HUDEP-2 (cell line): ENCODE data around the gene TGM2.
"Not testable (repeated sequence)": the region's sequence is repeated elsewhere in the genome, so short reads cannot be mapped to it uniquely, and the experiment has no call there.

ENCODE experiments used
- DNase-seq, 76 experiments: peaks; one replicate each; lab custom pipeline; 2025; ENCODE audit not compliant: unreplicated experiment in 76 of 76; lab: John Stamatoyannopoulos, UW

Gene TGM2

GRCh38 chr20:38106461-38106860 is 58.6 kb downstream of the TGM2 start:
- no peak for DNase-seq

DNA sequence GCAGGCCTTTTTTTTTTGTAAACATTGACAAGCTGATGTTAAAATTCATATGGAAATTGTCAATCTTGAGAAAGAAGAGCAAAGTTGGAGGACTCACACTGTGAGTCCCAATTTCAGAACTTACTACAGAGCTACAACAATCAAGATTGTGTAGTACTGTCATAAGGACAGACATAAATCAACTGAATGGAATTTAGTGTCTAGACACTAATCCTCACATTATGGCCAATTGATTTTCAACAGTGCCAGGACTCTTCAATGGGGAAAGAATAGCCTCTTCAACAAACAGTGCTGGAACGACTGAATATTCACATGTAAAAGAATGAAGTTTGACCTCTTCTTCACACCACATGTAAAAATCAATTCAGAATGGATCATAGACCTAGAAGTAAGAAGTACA is 60.8 kb downstream of the TGM2 start:
- DNase-seq: no peak

- not testable (repeated sequence) for DNase-seq
These were observed 62.9 kb downstream of the TGM2 start for GRCh38 chr20:38102206-38102605.

DNA sequence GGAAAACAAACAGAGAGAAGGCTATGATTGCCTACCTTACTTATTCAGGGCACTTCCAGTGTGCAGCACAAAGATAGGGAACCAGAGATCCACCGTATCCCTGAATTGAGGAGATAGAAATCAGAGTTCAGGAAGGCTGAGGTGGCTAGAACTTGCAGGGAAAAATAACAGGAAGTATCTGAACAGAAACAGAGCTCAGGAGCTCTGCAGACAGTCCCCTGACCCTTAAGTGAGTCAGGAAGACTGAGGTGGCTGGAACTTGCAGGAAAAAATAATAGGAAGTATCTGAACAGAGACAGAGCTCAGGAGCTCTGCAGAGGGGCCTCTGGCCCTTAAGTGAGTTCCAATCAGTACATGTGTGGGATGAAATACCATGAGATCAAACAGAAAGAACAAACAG is 66.1 kb downstream of the TGM2 start:
- no peak for DNase-seq

DNA sequence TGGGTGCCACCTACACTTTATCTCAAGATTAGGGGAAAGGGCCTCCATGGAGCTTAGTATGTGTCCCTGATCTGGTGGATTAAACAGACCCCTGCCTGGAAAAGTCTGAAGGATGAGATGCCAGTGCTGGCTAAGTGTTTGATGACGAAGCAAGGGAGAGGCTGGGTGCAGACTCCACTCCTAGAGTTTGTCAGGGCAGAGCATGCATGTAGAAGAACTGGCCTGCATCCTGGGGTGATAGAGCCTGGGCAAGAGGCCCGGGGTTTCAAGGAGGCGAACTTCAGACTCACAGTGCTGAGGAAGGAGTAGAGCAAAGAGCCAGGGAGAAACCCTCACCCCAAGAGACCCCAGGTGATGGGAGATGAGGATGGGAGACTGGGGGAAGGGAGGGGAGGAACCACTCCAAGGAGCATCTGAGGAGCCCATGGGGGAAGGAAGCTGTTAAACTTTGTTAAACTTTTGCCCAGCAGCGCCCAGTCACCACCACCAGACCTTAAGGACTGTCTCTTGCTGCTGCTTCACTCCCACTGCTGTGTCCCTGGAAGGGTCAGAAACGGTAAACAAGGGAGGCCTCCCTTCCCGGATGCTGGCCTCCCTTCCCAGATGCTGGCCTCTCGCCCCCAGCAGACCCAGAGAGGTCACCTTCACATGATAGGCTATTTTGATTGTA is 69.9 kb downstream of the TGM2 start:
- DNase-seq: no peak

- peak in 18 of 76 experiments; percentile 6 to 49 (median 24) for DNase-seq
These were observed 70.6 kb downstream of the TGM2 start for GRCh38 chr20:38094373-38094891.

- no peak for DNase-seq
These were observed 71.4 kb downstream of the TGM2 start for GRCh38 chr20:38093641-38094077.

GRCh38 chr20:38092915-38093314 is 72.2 kb downstream of the TGM2 start:
- DNase-seq: peak in 18 of 76 experiments; percentile 6 to 60 (median 24)

- DNase-seq: no peak
These were observed 72.7 kb downstream of the TGM2 start for GRCh38 chr20:38092260-38092857.

GRCh38 chr20:38091441-38092216 is 73.4 kb downstream of the TGM2 start:
- DNase-seq: no peak

DNA sequence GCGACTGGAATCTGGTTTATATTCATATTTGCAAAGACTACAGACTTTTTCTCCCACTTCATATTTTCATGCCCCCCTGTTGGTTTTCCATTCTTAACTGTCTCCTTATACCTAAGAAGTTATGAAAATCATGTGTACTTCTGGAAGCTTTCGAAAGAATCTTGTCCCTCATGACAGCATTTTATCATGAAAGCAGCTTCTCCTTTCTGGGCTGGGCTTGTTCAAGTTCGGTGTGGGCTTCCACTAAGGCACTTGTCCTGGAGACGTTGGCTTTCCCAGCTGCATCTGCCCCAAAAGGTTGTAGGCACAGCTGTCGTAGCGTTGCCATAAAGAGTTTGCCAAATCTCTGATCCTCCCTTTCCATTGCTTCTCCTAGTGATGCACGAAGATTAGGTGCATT is 75.0 kb downstream of the TGM2 start:
- DNase-seq: no peak

DNA sequence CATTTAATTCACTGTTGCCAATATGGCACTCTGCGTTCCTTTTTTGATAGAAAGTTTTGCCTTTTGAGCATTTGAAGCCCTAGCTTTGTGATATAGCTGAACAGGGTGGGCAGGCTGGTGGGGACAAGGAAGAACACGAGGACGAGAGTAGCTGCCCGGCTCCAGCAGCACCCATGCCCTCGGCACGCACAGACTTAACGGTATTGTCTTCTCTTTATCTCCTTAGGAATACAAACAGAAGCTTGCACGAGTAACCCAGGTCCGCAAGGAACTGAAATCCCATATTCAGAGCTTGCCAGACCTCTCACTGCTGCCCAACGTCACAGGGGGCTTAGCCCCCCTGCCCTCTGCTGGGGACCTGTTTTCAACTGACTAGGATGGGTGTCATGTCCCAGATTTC is 75.6 kb downstream of the TGM2 start:
- no peak for DNase-seq

GRCh38 chr20:38085026-38085425 is 80.0 kb downstream of the TGM2 start:
- DNase-seq: no peak

GRCh38 chr20:38084425-38084951 is 80.6 kb downstream of the TGM2 start:
- peak in 8 of 76 experiments; percentile 6 to 54 (median 21) for DNase-seq

GRCh38 chr20:38083338-38084048 is 81.6 kb downstream of the TGM2 start:
- DNase-seq: no peak

DNA sequence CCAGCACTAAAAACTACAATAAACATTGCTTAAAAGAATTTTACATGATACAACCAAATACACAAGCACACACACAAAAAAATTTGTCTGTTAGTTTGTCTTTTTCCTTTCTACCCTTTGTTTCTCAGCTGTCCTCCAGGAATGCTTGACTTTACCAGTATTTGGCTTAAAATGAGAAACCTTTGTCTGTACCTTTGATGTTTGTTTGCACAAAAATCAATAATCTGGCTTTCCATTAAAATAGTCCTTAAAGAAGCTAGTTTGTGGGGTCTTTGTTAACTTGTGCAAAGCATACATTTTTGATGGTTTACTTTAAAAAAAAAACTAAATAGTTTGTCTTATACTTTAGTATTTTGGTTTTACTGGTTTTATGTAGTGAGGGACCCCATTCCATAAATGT is 82.2 kb downstream of the TGM2 start:
- DNase-seq: no peak

- no peak for DNase-seq
These were observed 83.5 kb downstream of the TGM2 start for GRCh38 chr20:38081575-38081974.

GRCh38 chr20:38079353-38079752 is 85.7 kb downstream of the TGM2 start:
- no peak for DNase-seq

DNA sequence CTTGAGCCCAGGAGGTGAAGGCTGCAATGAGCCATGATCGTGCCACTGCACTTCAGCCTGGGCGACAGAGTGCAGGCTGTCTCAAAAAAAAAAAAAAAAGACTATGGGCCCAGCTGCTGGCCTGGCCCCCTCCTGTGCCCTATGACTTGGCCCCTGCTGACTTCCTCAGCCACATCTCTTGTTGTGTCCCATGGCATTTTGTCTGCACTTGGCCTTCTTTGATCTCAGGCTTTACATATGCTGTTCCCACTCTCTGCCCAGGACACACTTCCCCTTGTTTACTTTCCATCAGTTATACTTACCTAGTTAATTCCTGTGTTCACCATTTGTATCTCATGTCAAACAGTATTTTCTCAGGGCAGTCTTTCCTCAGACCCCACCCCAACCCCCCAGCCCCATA is 87.0 kb downstream of the TGM2 start:
- no peak for DNase-seq
